ENCODE results near the gene PRAF2. TPM values are rescaled to one million over a fixed set of nuclear protein-coding genes. Genes with fewer than 3 reads are reported as not detected.

The PRAF2 gene
- total and polyA plus RNA-seq, 4 experiments from 2014 or later: 25.4 to 60.1 (median 29.1) TPM

DNA sequence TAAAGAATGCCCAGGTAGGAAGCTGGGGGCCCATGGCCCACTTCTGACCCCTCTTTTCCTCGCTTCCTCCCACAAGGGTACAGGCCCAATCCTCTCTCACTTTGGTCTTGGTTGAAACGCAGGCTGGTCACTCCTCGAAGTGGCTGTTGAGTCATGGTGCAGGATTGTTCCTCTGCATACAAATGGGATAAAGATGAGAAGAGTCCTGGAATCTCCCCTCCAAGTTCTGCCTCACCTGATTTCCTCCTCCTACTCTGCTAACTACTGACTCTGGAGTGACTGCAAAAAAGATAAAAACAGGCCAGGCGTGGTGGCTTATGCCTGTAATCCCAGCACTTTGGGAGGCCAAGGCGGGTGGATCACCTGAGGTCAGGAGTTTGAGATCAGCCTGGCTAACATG is 4.1 kb upstream of the PRAF2 start:
- DNase-seq: no peak
- peaks cover 0 to 4% (median 0%) of the 10 kb centered on the region in 8 donors for H3K9me3 Mint-ChIP-seq
- Histone ChIP-seq H3K4me1 (ENCODE audit: insufficient read depth, low read length) (peaks cover 19% of the 10 kb centered on the region), H3K27ac (ENCODE audit: low read depth, low read length) (no peak overlapping the region), H3K4me3 (ENCODE audit: low read length in 2 of 2) (no peak overlapping the region), H3K9me3 (ENCODE audit: control insufficient read depth in 1 of 2, low read length in 2 of 2) (no peaks in the 10 kb centered on the region), H3K27me3 (ENCODE audit: insufficient read depth, low read length) (no peaks in the 10 kb centered on the region), H3K36me3 (ENCODE audit: insufficient read depth, low read length) (no peaks in the 10 kb centered on the region)
- H3K27me3 Mint-ChIP-seq: no peaks in the 10 kb centered on the region
- intact Hi-C loops (cut with micrococcal nuclease): loop anchor here (10.0 kb wide), 2 partner anchors 87 to 187 kb away; partner anchors contain the start of genes FOXP3, MAGIX and PPP1R3F
- ChIA-PET CTCF (ENCODE audit: partially characterized antibody) (no interaction called here), POLR2A (ENCODE audit: partially characterized antibody) (no interaction called here)
- peaks cover 0 to 26% of the 10 kb centered on the region in 2 donors for H3K36me3 Mint-ChIP-seq
- H3K4me1 Mint-ChIP-seq: peaks cover 9 to 28% (median 18%) of the 10 kb centered on the region in 4 donors
- no peak overlapping the region for H3K4me3 Mint-ChIP-seq
- peak overlapping the region in 2 of 7 donors; percentile 83 to 97 for H3K27ac Mint-ChIP-seq

DNA sequence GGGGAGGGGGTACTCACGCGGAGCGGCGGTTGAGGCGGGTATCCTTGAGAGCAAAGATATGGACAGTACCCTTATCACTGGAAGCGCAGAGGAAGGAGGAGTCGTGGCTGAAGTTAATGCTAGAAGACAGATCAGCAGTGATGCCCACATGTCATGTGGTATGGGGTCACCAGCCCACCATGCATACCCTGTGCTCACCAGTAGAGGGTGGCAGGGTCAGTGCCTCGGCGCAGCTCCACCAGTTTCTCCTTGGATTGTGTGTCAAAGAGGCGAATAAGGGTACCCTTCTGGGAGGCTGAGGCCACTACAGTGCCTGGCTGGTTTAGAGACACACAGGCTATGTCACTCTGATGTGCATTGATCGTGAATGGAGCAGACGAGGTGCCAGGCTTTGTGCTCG is 1.5 kb upstream of the PRAF2 start:
- no peak for DNase-seq
- Histone ChIP-seq H3K27ac (ENCODE audit: low read depth, low read length) (no peak overlapping the region), H3K9me3 (ENCODE audit: control insufficient read depth in 1 of 2, low read length in 2 of 2) (no peaks in the 10 kb centered on the region), H3K4me3 (ENCODE audit: low read length in 2 of 2) (no peak overlapping the region), H3K27me3 (ENCODE audit: insufficient read depth, low read length) (no peaks in the 10 kb centered on the region), H3K36me3 (ENCODE audit: insufficient read depth, low read length) (no peaks in the 10 kb centered on the region), H3K4me1 (ENCODE audit: insufficient read depth, low read length) (peaks cover 26% of the 10 kb centered on the region)
- CTCF ChIA-PET (ENCODE audit: partially characterized antibody): no interaction called here
- H3K9me3 Mint-ChIP-seq: peaks cover 0 to 4% (median 0%) of the 10 kb centered on the region in 8 donors
- peaks cover 5 to 26% of the 10 kb centered on the region in 2 donors for H3K36me3 Mint-ChIP-seq
- no peak overlapping the region for H3K4me3 Mint-ChIP-seq
- intact Hi-C loops (cut with micrococcal nuclease): loop anchor here (2.0 to 10.0 kb wide), 3 partner anchors 25 to 189 kb away; partner anchors contain the start of genes FOXP3, MAGIX and PPP1R3F
- peak overlapping the region in 4 of 7 donors; percentile 9 to 85 (median 62) for H3K27ac Mint-ChIP-seq
- H3K27me3 Mint-ChIP-seq: no peaks in the 10 kb centered on the region
- POLR2A ChIA-PET (ENCODE audit: partially characterized antibody): no interaction called here
- H3K4me1 Mint-ChIP-seq: peaks cover 12 to 35% (median 22%) of the 10 kb centered on the region in 4 donors

DNA sequence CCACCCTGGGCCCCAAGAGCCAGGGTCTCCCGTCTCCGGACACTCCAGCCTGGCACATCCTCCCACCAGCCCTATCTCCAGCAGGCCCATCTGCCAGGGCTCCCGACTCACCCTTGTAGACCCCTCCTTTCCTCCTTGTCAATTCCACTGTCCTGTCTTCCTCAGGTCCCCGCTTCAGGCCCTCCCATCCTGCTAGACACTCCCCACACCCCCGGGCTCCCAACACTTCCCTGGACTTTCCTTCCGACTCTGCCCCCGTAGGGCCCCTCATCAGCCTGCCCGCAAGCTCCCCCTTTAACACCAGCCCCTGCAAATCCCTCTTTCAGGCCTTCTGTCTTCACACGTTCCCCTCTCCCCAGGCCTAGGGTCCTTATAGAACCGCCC is 1.1 kb downstream of the PRAF2 start:
- peak overlapping the region in 6 of 7 donors; percentile 29 to 88 (median 82) for H3K27ac Mint-ChIP-seq
- Histone ChIP-seq H3K9me3 (ENCODE audit: control insufficient read depth in 1 of 2, low read length in 2 of 2) (no peaks in the 10 kb centered on the region), H3K27me3 (ENCODE audit: insufficient read depth, low read length) (no peaks in the 10 kb centered on the region), H3K36me3 (ENCODE audit: insufficient read depth, low read length) (no peaks in the 10 kb centered on the region), H3K4me3 (ENCODE audit: low read length in 2 of 2) (no peak overlapping the region), H3K27ac (ENCODE audit: low read depth, low read length) (no peak overlapping the region), H3K4me1 (ENCODE audit: insufficient read depth, low read length) (peaks cover 18% of the 10 kb centered on the region)
- POLR2A ChIA-PET (ENCODE audit: partially characterized antibody): interaction anchor here (0.6 kb wide), 1 partner anchor 116 kb away, joined by 3 read pairs; no protein-coding TSS in a partner anchor
- CTCF ChIA-PET (ENCODE audit: partially characterized antibody): no interaction called here
- H3K36me3 Mint-ChIP-seq: peaks cover 5 to 14% of the 10 kb centered on the region in 2 donors
- H3K27me3 Mint-ChIP-seq: no peaks in the 10 kb centered on the region
- no peak for DNase-seq
- H3K4me1 Mint-ChIP-seq: peaks cover 5 to 22% (median 13%) of the 10 kb centered on the region in 4 donors
- peak overlapping the region; percentile 75 to 86 (median 84) for H3K4me3 Mint-ChIP-seq
- intact Hi-C loops (cut with micrococcal nuclease): loop anchor here (10.0 kb wide), 2 partner anchors 92 to 192 kb away; partner anchors contain the start of genes FOXP3, MAGIX and PPP1R3F
- H3K9me3 Mint-ChIP-seq: no peaks in the 10 kb centered on the region

DNA sequence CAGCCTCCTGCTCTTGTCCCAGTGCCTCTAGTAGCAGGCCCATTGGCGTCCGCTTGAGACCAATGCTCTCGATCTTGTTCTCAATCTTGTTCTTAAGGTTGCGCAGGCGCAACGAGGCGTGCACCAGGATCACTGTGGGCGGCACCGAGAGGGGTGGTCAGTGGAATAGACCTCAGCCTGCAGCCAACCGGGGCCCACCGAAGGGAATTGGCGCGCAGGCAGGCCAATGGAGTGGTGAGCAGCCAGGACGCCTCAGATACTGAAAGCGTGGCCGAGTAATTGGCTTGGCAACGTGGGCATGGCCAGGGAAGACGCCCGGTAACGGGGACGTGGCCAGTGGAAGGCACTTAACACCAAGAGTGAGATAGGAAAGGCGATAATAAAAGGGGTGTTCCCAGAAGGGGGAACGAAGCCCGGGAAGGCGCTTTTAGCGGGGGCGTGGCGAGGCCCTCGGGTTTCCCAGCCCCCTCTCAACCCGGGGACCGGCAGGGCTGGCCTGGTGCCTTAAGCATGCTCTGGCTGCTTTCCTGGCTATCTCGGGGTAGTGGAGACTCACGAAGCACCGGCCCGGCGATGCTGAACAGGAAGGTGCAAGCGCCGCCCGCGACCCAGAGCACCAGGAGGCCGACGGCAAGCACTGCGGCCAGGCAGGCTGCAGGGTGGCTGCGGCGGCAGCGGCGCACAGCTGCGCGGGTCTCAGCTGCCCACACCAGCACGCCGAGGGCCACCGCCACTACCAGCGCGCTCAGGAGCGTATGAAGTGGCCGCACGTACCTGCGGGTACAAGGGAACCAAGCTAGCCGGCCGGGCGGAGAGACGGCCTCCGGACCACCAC is 1.7 kb downstream of the PRAF2 start:
- Mint-ChIP-seq H3K27ac (peak overlapping the region in 3 of 7 donors; percentile 42 to 75 (median 45)), H3K4me3 (peak overlapping the region in 3 of 8 donors; percentile 26 to 57 (median 35))

DNA sequence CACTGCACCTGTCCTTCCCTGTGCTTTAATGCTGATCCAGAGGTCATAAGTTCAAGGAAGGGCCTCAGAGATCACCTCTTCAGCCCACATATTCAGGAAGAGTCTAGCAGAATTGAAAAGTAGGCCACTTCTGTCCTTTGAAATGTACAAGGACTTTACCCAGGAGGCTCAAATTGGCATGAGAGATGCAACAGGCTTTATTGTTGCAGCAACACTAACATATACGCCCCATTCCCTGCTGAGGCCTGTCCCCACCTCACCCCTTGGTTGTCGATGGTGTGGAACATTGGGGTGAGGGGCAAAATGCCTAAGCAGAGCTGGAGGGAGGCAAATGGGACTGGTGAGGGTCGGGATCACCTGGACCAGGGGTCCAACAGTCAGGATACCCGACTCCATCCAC is 2.8 kb downstream of the PRAF2 start:
- Histone ChIP-seq H3K27ac (ENCODE audit: low read depth, low read length) (no peak overlapping the region), H3K4me3 (ENCODE audit: low read length in 2 of 2) (no peak overlapping the region), H3K9me3 (ENCODE audit: control insufficient read depth in 1 of 2, low read length in 2 of 2) (no peaks in the 10 kb centered on the region), H3K4me1 (ENCODE audit: insufficient read depth, low read length) (peaks cover 18% of the 10 kb centered on the region), H3K27me3 (ENCODE audit: insufficient read depth, low read length) (no peaks in the 10 kb centered on the region), H3K36me3 (ENCODE audit: insufficient read depth, low read length) (no peaks in the 10 kb centered on the region)
- Mint-ChIP-seq H3K27me3 (no peaks in the 10 kb centered on the region), H3K4me1 (peaks cover 5 to 22% (median 13%) of the 10 kb centered on the region in 4 donors), H3K9me3 (no peaks in the 10 kb centered on the region), H3K36me3 (peaks cover 5 to 11% of the 10 kb centered on the region in 2 donors), H3K4me3 (no peak overlapping the region), H3K27ac (peak overlapping the region in 3 of 7 donors; percentile 32 to 91 (median 69))
- CTCF ChIA-PET (ENCODE audit: partially characterized antibody): no interaction called here
- POLR2A ChIA-PET (ENCODE audit: partially characterized antibody): no interaction called here
- no peak for DNase-seq
- intact Hi-C loops (cut with micrococcal nuclease): loop anchor here (10.0 kb wide), 2 partner anchors 94 to 194 kb away; partner anchors contain the start of genes FOXP3, MAGIX and PPP1R3F

More for the DNA sequence above, 1.7 kb downstream of the PRAF2 start:
- H3K9me3 ChIP-seq (ENCODE audit: control insufficient read depth in 1 of 2, low read length in 2 of 2): no peaks in the 10 kb centered on the region
- no peak overlapping the region for H3K4me3 ChIP-seq (ENCODE audit: low read length in 2 of 2)
- peaks cover 5 to 22% (median 13%) of the 10 kb centered on the region in 4 donors for H3K4me1 Mint-ChIP-seq
- ChIA-PET POLR2A (ENCODE audit: partially characterized antibody) (interaction anchor here (0.6 kb wide), 1 partner anchor 115 kb away, joined by 3 read pairs; no protein-coding TSS in a partner anchor), CTCF (ENCODE audit: partially characterized antibody) (no interaction called here)
- H3K36me3 Mint-ChIP-seq: peaks cover 5 to 11% of the 10 kb centered on the region in 2 donors
- H3K27ac ChIP-seq (ENCODE audit: low read depth, low read length): no peak overlapping the region
- no peaks in the 10 kb centered on the region for H3K9me3 Mint-ChIP-seq
- H3K27me3 ChIP-seq (ENCODE audit: insufficient read depth, low read length): no peaks in the 10 kb centered on the region
- intact Hi-C loops (cut with micrococcal nuclease): loop anchor here (10.0 kb wide), 2 partner anchors 93 to 193 kb away; partner anchors contain the start of genes FOXP3, MAGIX and PPP1R3F
- no peaks in the 10 kb centered on the region for H3K27me3 Mint-ChIP-seq
- H3K4me1 ChIP-seq (ENCODE audit: insufficient read depth, low read length): peaks cover 18% of the 10 kb centered on the region
- no peaks in the 10 kb centered on the region for H3K36me3 ChIP-seq (ENCODE audit: insufficient read depth, low read length)
- DNase-seq: no peak

DNA sequence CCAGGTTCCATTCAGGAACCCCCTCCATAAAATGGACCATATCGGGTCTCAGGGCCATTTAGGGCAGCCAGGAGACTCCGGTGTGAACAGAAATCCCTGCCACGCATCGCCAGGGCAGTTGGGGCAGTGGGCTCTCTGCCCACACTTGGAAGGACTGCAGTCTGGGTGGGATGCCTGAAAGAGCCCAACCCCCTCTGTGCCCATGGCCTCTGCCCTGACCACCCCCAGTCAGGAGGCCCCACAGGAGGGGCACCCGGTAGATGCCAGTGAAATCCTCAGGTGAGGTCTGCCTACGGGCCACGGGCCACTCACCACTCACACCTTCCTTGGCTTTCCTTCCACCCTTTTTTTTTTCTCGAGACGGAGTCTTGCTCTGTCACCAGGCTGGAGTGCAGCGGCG is 4.8 kb downstream of the PRAF2 start:
- Mint-ChIP-seq H3K27ac (no peak overlapping the region), H3K4me3 (no peak overlapping the region), H3K9me3 (no peaks in the 10 kb centered on the region), H3K27me3 (no peaks in the 10 kb centered on the region), H3K36me3 (peaks cover 4 to 5% of the 10 kb centered on the region in 2 donors), H3K4me1 (peaks cover 5 to 20% (median 11%) of the 10 kb centered on the region in 4 donors)
- CTCF ChIA-PET (ENCODE audit: partially characterized antibody): no interaction called here
- peaks cover 13% of the 10 kb centered on the region for H3K4me1 ChIP-seq (ENCODE audit: insufficient read depth, low read length)
- no peaks in the 10 kb centered on the region for H3K36me3 ChIP-seq (ENCODE audit: insufficient read depth, low read length)
- no peak overlapping the region for H3K27ac ChIP-seq (ENCODE audit: low read depth, low read length)
- no peaks in the 10 kb centered on the region for H3K9me3 ChIP-seq (ENCODE audit: control insufficient read depth in 1 of 2, low read length in 2 of 2)
- intact Hi-C loops (cut with micrococcal nuclease): no loop called here
- no peaks in the 10 kb centered on the region for H3K27me3 ChIP-seq (ENCODE audit: insufficient read depth, low read length)
- POLR2A ChIA-PET (ENCODE audit: partially characterized antibody): no interaction called here
- DNase-seq: no peak
- no peak overlapping the region for H3K4me3 ChIP-seq (ENCODE audit: low read length in 2 of 2)

Measured in CD4-positive, alpha-beta memory T cell (primary cell).